GM12878 (cell line): Measurements from ENCODE around the gene DRAXIN. TPM values are rescaled to one million over a fixed set of nuclear protein-coding genes. Genes with fewer than 3 reads are reported as not detected.

Source experiments
- ATAC-seq: fragments of 200-7000 bp; cut with Tn5 transposase; 3 replicates; pipeline ENCODE4 v1.9.1; 2020; ENCODE audit warnings: mild to moderate bottlenecking, moderate library complexity
- BruUV-seq: library from RNA; stranded (reverse); fragments of 400-500 nt; replicated peaks from 2 replicates; lab custom pipeline; 2021; lab: Mats Ljungman, UMichigan
- CTCF ChIA-PET: fragments of 300-600 bp; sonication (Branson Sonifier 250); formaldehyde crosslinking; extraction: SDS; loops from one replicate; lab custom pipeline; 2021; ENCODE audit warnings: inconsistent platforms; lab: Yijun Ruan, JAX
- POLR2A ChIA-PET: fragments of 350-600 bp; formaldehyde crosslinking; extraction: SDS; loops from one replicate; lab custom pipeline; 2021; ENCODE audit warnings: inconsistent platforms; lab: Charles Lee
- RAD21 ChIA-PET: fragments of 300-600 bp; sonication (Branson Sonifier 250); formaldehyde crosslinking; loops from one replicate; lab custom pipeline; 2023; ENCODE audit warnings: antibody characterized with exemption; ENCODE audit not compliant: unreplicated experiment; lab: Charles Lee
- SMC1A ChIA-PET: fragments of 300-600 bp; sonication (Branson Sonifier 250); formaldehyde crosslinking; loops from one replicate; lab custom pipeline; 2023; ENCODE audit not compliant: unreplicated experiment, uncharacterized antibody; lab: Charles Lee
- DNase-seq: peaks from one replicate; pipeline ENCODE4 v3.0.0-alpha.2; 2011; ENCODE audit warnings: low read depth, low spot score
- FAIRE-seq: peaks from 3 replicates; lab custom pipeline; 2011; peaks lifted over from hg19 to GRCh38; lab: Jason Lieb, UNC
- H2AFZ ChIP-seq: 2 replicates; pipeline ENCODE4 v1.6.0; 2011; ENCODE audit warnings: low read depth, low read length, control low read depth; ENCODE audit not compliant: control insufficient read depth
- H3K27ac ChIP-seq: 2 replicates; pipeline ENCODE4 v1.5.1; 2011; ENCODE audit warnings: control low read depth; ENCODE audit not compliant: control insufficient read depth, insufficient read depth
- H3K27me3 ChIP-seq, 2 experiments: replicated peaks in 1 of 2; 2 replicates each; pipeline versions ENCODE4 v1.6.0 to v1.6.1; 2011; ENCODE audit warnings: low read length in 1 of 2; ENCODE audit not compliant: control insufficient read depth in 2 of 2, insufficient read depth in 2 of 2
- H3K36me3 ChIP-seq, 2 experiments: 2 replicates each; pipeline ENCODE4 v1.5.1; 2011; ENCODE audit warnings: low read length in 1 of 2; ENCODE audit not compliant: control insufficient read depth in 2 of 2, insufficient read depth in 2 of 2
- H3K4me1 ChIP-seq: 2 replicates; pipeline ENCODE4 v1.6.1; 2011; ENCODE audit warnings: mild to moderate bottlenecking, low read length, moderate library complexity, mixed read lengths; ENCODE audit not compliant: control insufficient read depth, insufficient read depth
- H3K4me2 ChIP-seq: 2 replicates; pipeline ENCODE4 v1.6.0; 2011; ENCODE audit warnings: control low read depth; ENCODE audit not compliant: control insufficient read depth, insufficient read depth
- H3K4me3 ChIP-seq: fragments of 200-600 bp; sonication (generic); 2 replicates; pipeline ENCODE4 v1.5.1; 2016
- H3K79me2 ChIP-seq: 2 replicates; pipeline ENCODE4 v1.6.0; 2011; ENCODE audit warnings: low read length; ENCODE audit not compliant: control insufficient read depth, insufficient read depth
- H3K9ac ChIP-seq: 2 replicates; pipeline ENCODE4 v1.8.0; 2011; ENCODE audit warnings: low read length, control low read depth, mixed read lengths; ENCODE audit not compliant: control insufficient read depth, insufficient read depth
- H3K9me3 ChIP-seq: replicated peaks from 3 replicates; pipeline ENCODE4 v1.5.1; 2011; ENCODE audit warnings: mild to moderate bottlenecking, low read length; ENCODE audit not compliant: control insufficient read depth, insufficient read depth
- H4K20me1 ChIP-seq: 2 replicates; pipeline ENCODE4 v1.6.0; 2011; ENCODE audit not compliant: control insufficient read depth, insufficient read depth
- BACH1 ChIP-seq: fragments of 450-650 bp; IDR thresholded peaks from 2 replicates; pipeline ENCODE4 v1.6.1; 2017; ENCODE audit warnings: mild to moderate bottlenecking, borderline replicate concordance
- BMI1 ChIP-seq: fragments of 450-650 bp; IDR thresholded peaks from 2 replicates; pipeline ENCODE4 v1.6.1; 2016; ENCODE audit warnings: mild to moderate bottlenecking, moderate library complexity, borderline replicate concordance
- DPF2 ChIP-seq: fragments of 450-650 bp; IDR thresholded peaks from 2 replicates; pipeline ENCODE4 v1.6.1; 2017; ENCODE audit warnings: mild to moderate bottlenecking
- EGR1 ChIP-seq, 2 experiments: IDR thresholded peaks; 1 replicate in 1 of 2; 2 replicates in 1 of 2; pipeline ENCODE4 v1.6.1; 2011 to 2012; ENCODE audit warnings: low read depth in 2 of 2, low read length in 2 of 2, borderline replicate concordance in 1 of 2, mild to moderate bottlenecking in 1 of 2, moderate library complexity in 1 of 2
- GATAD2B ChIP-seq: fragments of 450-650 bp; conservative IDR thresholded peaks from 2 replicates; pipeline ENCODE4 v1.6.1; 2017; ENCODE audit warnings: low read depth, mild to moderate bottlenecking, moderate library complexity
- IRF3 ChIP-seq: fragments of 450-650 bp; IDR thresholded peaks from 2 replicates; pipeline ENCODE4 v1.6.1; 2014; ENCODE audit warnings: mild to moderate bottlenecking
- NBN ChIP-seq: fragments of 450-650 bp; IDR thresholded peaks from 2 replicates; pipeline ENCODE4 v1.6.1; 2016
- NFYA ChIP-seq: IDR thresholded peaks from 2 replicates; pipeline ENCODE4 v1.6.1; 2011; ENCODE audit warnings: low read depth, mild to moderate bottlenecking, low read length, improper control_type of control experiment, borderline replicate concordance
- NR2C1 ChIP-seq: fragments of 450-650 bp; IDR thresholded peaks from 2 replicates; pipeline ENCODE4 v1.6.1; 2017; ENCODE audit warnings: antibody characterized with exemption, mild to moderate bottlenecking, moderate library complexity
- PAX5 ChIP-seq: IDR thresholded peaks from 2 replicates; pipeline ENCODE4 v1.6.1; 2011; ENCODE audit warnings: low read depth, low read length, borderline replicate concordance
- POLR2A ChIP-seq: IDR thresholded peaks from 2 replicates; pipeline ENCODE4 v1.6.1; 2011; ENCODE audit warnings: low read depth, mild to moderate bottlenecking, low read length
- POLR2AphosphoS2 ChIP-seq: IDR thresholded peaks from 2 replicates; pipeline ENCODE4 v1.6.1; 2011; ENCODE audit warnings: low read depth, mild to moderate bottlenecking, low read length, improper control_type of control experiment, moderate library complexity
- RUNX3 ChIP-seq: IDR thresholded peaks from 2 replicates; pipeline ENCODE4 v1.6.1; 2012; ENCODE audit warnings: low read length, inconsistent platforms
- SIX5 ChIP-seq: IDR thresholded peaks from 2 replicates; pipeline ENCODE4 v1.6.1; 2011; ENCODE audit warnings: mild to moderate bottlenecking, low read depth, low read length, moderate library complexity; ENCODE audit not compliant: severe bottlenecking
- SMAD1 ChIP-seq: fragments of 450-650 bp; IDR thresholded peaks from 2 replicates; pipeline ENCODE4 v1.6.1; 2018; ENCODE audit warnings: mild to moderate bottlenecking, low read depth; ENCODE audit not compliant: partially characterized antibody
- SMARCA5 ChIP-seq: fragments of 450-650 bp; IDR thresholded peaks from 2 replicates; pipeline ENCODE4 v1.6.1; 2017; ENCODE audit warnings: mild to moderate bottlenecking
- SUZ12 ChIP-seq: fragments of 200-600 bp; sonication (generic); IDR thresholded peaks from one replicate; pipeline ENCODE4 v1.6.1; 2018; ENCODE audit warnings: antibody characterized with exemption, mild to moderate bottlenecking; ENCODE audit not compliant: unreplicated experiment
- TARDBP ChIP-seq: IDR thresholded peaks from 2 replicates; pipeline ENCODE4 v1.6.1; 2016; ENCODE audit warnings: borderline replicate concordance
- ZNF274 ChIP-seq: IDR thresholded peaks from one replicate; pipeline ENCODE4 v1.8.0; 2011; ENCODE audit not compliant: insufficient read length, insufficient read depth
- WGBS: methylation state at CpG from one replicate; pipeline ENCODE4 v1.1.6; 2016; ENCODE audit warnings: low lambda C conversion rate; ENCODE audit not compliant: insufficient replicate concordance, insufficient coverage; ENCODE audit errors: missing lambda C conversion rate; 5-methylcytosine and 5-hydroxymethylcytosine counted together
- in situ Hi-C: fragments of 300-500 bp; cut with MboI; formaldehyde crosslinking; loops from 9 replicates; pipeline ENCODE4 v1.14.3; 2018; ENCODE audit warnings: mixed read lengths
- intact Hi-C: fragments of 100-400 bp; cut with micrococcal nuclease; formaldehyde crosslinking; loops from one replicate; pipeline ENCODE4 v1.14.2; 2022; ENCODE audit not compliant: unreplicated experiment
- polyA plus RNA-seq, 11 experiments: library from polyadenylated mRNA; depleted of rRNA in 4 of 11; unstranded in 6 of 11; stranded (reverse) in 5 of 11; fragments of >200 nt; fragmentation: Nextera tagmentation in 4 of 11; fragmentation: Illumina TruSeq in 1 of 11; extraction: Ambion mirVana in 4 of 11; extraction: Trizol in 1 of 11; gene quantifications; 1 replicate in 1 of 11; 2 replicates in 10 of 11; pipeline versions ENCODE4 v1.2.1 to v1.2.3, GENCODE V29; 2011 to 2016; ENCODE audit warnings: inconsistent platforms in 2 of 11, missing spikeins in 2 of 11, low read depth in 1 of 11
- total RNA-seq, 4 experiments: library from RNA; depleted of rRNA in 3 of 4; stranded (reverse); fragments of >200 nt in 3 of 4; fragmentation: Illumina TruSeq in 1 of 4; extraction: Trizol in 1 of 4; gene quantifications; 2 replicates each; pipeline versions ENCODE4 v1.2.1 to v1.2.3, GENCODE V29; 2013 to 2021
- TF ChIP-seq, protein P1 (sequence below): fragments of 450-650 bp; IDR thresholded peaks from 2 replicates; pipeline ENCODE4 v1.6.1; 2017; ENCODE audit warnings: low read depth, mild to moderate bottlenecking, moderate library complexity
- TF ChIP-seq, protein P2 (sequence below): IDR thresholded peaks from 2 replicates; pipeline ENCODE4 v1.6.1; 2011; ENCODE audit warnings: low read depth, mild to moderate bottlenecking, low read length, moderate library complexity, borderline replicate concordance; ENCODE audit errors: extremely low read depth

The DRAXIN gene
- total and polyA plus RNA-seq, 10 of the 15 experiments (the other 5 are each of a cell fraction or from before 2014, with no cell fraction given): 0.01 to 0.05 (median 0.03) TPM; not detected in 3

- H3K4me1 ChIP-seq: no peaks in the 10 kb centered on the region
- peak; percentile 71 for FAIRE-seq
- CTCF ChIA-PET: interaction anchor here (0.9 to 2.3 kb wide), 9 partner anchors 9 to 122 kb away, joined by 3 to 17 read pairs (median 4); partner anchors contain the start of gene FBXO6
- TF ChIP-seq GATAD2B (0 out of 2 replicates have a peak, but pooled peaks have one; percentile 49), IRF3 (no peak), SMAD1 (no peak), SUZ12 (no peak), PAX5 (0 out of 2 replicates have a peak, but pooled peaks have one; percentile 23), SMARCA5 (peak; percentile 58; the same call in 1 of the 2 replicates), EGR1 (IDR thresholded peaks at IDR 0.05; ENCODE audit: borderline replicate concordance in 1 of 2, low read depth in 2 of 2, low read length in 2 of 2) (peak; percentile 14 to 97), TARDBP (0 out of 2 replicates have a peak, but pooled peaks have one; percentile 68), RUNX3 (no peak; the same call in 1 of the 2 replicates), ZNF274 (no peak), DPF2 (peak; percentile 43; the same call in 1 of the 2 replicates), POLR2A (peak; percentile 88), NFYA (no peak), SIX5 (peak; percentile 17), NR2C1 (peak; percentile 38; the same call in 1 of the 2 replicates), BACH1 (peak; percentile 65; the same call in 1 of the 2 replicates), POLR2AphosphoS2 (no peak; the same call in 1 of the 2 replicates), BMI1 (no peak), NBN (peak; percentile 23; the same call in 1 of the 2 replicates)
- TF ChIP-seq, protein P1, sequence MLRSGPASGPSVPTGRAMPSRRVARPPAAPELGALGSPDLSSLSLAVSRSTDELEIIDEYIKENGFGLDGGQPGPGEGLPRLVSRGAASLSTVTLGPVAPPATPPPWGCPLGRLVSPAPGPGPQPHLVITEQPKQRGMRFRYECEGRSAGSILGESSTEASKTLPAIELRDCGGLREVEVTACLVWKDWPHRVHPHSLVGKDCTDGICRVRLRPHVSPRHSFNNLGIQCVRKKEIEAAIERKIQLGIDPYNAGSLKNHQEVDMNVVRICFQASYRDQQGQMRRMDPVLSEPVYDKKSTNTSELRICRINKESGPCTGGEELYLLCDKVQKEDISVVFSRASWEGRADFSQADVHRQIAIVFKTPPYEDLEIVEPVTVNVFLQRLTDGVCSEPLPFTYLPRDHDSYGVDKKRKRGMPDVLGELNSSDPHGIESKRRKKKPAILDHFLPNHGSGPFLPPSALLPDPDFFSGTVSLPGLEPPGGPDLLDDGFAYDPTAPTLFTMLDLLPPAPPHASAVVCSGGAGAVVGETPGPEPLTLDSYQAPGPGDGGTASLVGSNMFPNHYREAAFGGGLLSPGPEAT: 0 out of 2 replicates have a peak, but pooled peaks have one; percentile 27
- TF ChIP-seq, protein P2, sequence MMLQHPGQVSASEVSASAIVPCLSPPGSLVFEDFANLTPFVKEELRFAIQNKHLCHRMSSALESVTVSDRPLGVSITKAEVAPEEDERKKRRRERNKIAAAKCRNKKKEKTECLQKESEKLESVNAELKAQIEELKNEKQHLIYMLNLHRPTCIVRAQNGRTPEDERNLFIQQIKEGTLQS: no peak
Observed at GRCh38 chr1:11681071-11681771, 10.3 kb upstream of the DRAXIN start, which contains the start of gene MAD2L2. MAD2L2 (minus strand) TSS chr1:11681148; CDS start chr1:11680601, 547 bp downstream.

More at GRCh38 chr1:11681071-11681771, 10.3 kb upstream of the DRAXIN start, which contains the start of gene MAD2L2:
- Histone ChIP-seq H2AFZ (peak within 1 kb of the TSS; percentile 93), H3K4me3 (peak within 1 kb of the TSS; percentile 93), H3K27me3 (no peaks in the 10 kb centered on the region), H3K79me2 (peaks cover 2% of the 10 kb centered on the region), H3K9ac (peak within 1 kb of the TSS; percentile 85), H3K36me3 (no peaks in the 10 kb centered on the region; a peak in 1 of 4 replicates), H3K4me2 (peak within 1 kb of the TSS; percentile 85), H3K9me3 (no peaks in the 10 kb centered on the region), H3K27ac (peak within 1 kb of the TSS; percentile 70), H4K20me1 (no peaks in the 10 kb centered on the region)
- intact Hi-C loops: loop anchor here (1.0 kb wide), 1 partner anchor 27 kb away; no protein-coding TSS in a partner anchor
- DNase-seq: peak; percentile 28
- no TSS peak for BruUV-seq
- RAD21 ChIA-PET: interaction anchor here (1.4 to 2.4 kb wide), 2 partner anchors 17 to 30 kb away, joined by 4 to 28 read pairs; partner anchors contain the start of gene FBXO6
- POLR2A ChIA-PET: interaction anchor here (0.8 to 2.5 kb wide), 5 partner anchors 16 to 668 kb away, joined by 3 to 14 read pairs (median 4); partner anchors contain the start of genes CLCN6 and FBXO6
- ATAC-seq: peak; percentile 97
- SMC1A ChIA-PET: interaction anchor here (0.8 to 2.3 kb wide), 6 partner anchors 11 to 56 kb away, joined by 3 to 17 read pairs (median 4); partner anchors contain the start of gene FBXO6
- 2% methylated on average over 68 of the region's 71 CpGs for WGBS
- in situ Hi-C loops: no loop called here
